Adrenal gland (tissue), 5 donors: ENCODE measurements around the gene PATL1.
"Not testable (repeated sequence)": the region's sequence is repeated elsewhere in the genome, so short reads cannot be mapped to it uniquely, and the experiment has no call there.

ENCODE experiments used
- CTCF ChIP-seq, 6 experiments: fragments of 450-650 bp in 4 of 6; fragments of 200-600 bp in 2 of 6; sonication (generic) in 1 of 6; IDR thresholded peaks; 1 replicate in 5 of 6; 2 replicates in 1 of 6; pipeline versions ENCODE4 v1.5.1 to v1.8.0; 2016 to 2021; ENCODE audit warnings: antibody characterized with exemption in 6 of 6, mild to moderate bottlenecking in 2 of 6, moderate library complexity in 1 of 6
- POLR2A ChIP-seq, 2 donors: fragments of 450-650 bp; IDR thresholded peaks; one replicate each; pipeline ENCODE4 v1.6.1; 2017; ENCODE audit warnings: antibody characterized with exemption in 2 of 2, mild to moderate bottlenecking in 2 of 2, moderate library complexity in 1 of 2
- donor health status: DM: no; HTN: no; CAD: no.

DNA sequence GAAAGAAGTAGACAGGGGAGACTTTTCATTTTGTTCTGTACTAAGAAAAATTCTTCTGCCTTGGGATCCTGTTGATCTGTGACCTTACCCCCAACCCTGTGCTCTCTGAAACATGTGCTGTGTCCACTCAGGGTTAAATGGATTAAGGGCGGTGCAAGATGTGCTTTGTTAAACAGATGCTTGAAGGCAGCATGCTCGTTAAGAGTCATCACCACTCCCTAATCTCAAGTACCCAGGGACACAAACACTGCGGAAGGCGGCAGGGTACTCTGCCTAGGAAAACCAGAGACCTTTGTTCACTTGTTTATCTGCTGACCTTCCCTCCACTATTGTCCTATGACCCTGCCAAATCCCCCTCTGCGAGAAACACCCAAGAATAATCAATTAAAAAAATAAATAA lies 31.3 kb upstream of the PATL1 start:
- TF ChIP-seq CTCF, POLR2A (IDR thresholded peaks at IDR 0.05): not testable (repeated sequence)
